ENCODE measurements around the gene HPN. TPM values are rescaled to one million over a fixed set of nuclear protein-coding genes. Genes with fewer than 3 reads are reported as not detected.

Gene HPN
- total and polyA plus RNA-seq, 2 of the 13 experiments (the other 11 are each of a cell fraction or from before 2014, with no cell fraction given): 46.7 to 261 TPM

GRCh38 chr19:35039881-35040825 is 1.4 kb upstream of the HPN start (continued):
- 0 out of 2 replicates have a peak, but pooled peaks have one; percentile 27 for TF ChIP-seq MTERF4 (CRISPR knock-in tag; IDR thresholded peaks at IDR 0.05)
- TF ChIP-seq RXRB (CRISPR knock-in tag; IDR thresholded peaks at IDR 0.05; ENCODE audit: borderline replicate concordance): peak; percentile 80
- peak; percentile 8; the same call in 1 of the 2 replicates for TF ChIP-seq ZNF790 (CRISPR knock-in tag; IDR thresholded peaks at IDR 0.05; ENCODE audit: borderline replicate concordance)
- TF ChIP-seq ZBTB33 (CRISPR knock-in tag; IDR thresholded peaks at IDR 0.05): peak; percentile 88
- TF ChIP-seq ZNF33A (CRISPR knock-in tag; IDR thresholded peaks at IDR 0.05; ENCODE audit: borderline replicate concordance): no peak
- no peak for TF ChIP-seq CEBPZ (IDR thresholded peaks at IDR 0.05; ENCODE audit: low read length)
- TF ChIP-seq ZNF549 (CRISPR knock-in tag; IDR thresholded peaks at IDR 0.05): no peak
- TF ChIP-seq ZNF781 (CRISPR knock-in tag; IDR thresholded peaks at IDR 0.05; ENCODE audit: borderline replicate concordance, not compliant biosample characterization): peak; percentile 18
- TF ChIP-seq ZFP41 (CRISPR knock-in tag; IDR thresholded peaks at IDR 0.05; ENCODE audit: borderline replicate concordance): no peak
- TF ChIP-seq POGZ (CRISPR knock-in tag; IDR thresholded peaks at IDR 0.05): no peak
- TF ChIP-seq HOXA5 (CRISPR knock-in tag; IDR thresholded peaks at IDR 0.05): no peak
- no peak for TF ChIP-seq SIN3A (IDR thresholded peaks at IDR 0.05; ENCODE audit: borderline replicate concordance, low read depth, low read length)
- no peak for TF ChIP-seq ZNF687 (CRISPR knock-in tag; IDR thresholded peaks at IDR 0.05)
- peak; percentile 41 for TF ChIP-seq GABPB1 (CRISPR knock-in tag; IDR thresholded peaks at IDR 0.05)
- TF ChIP-seq GATAD2A (CRISPR knock-in tag; IDR thresholded peaks at IDR 0.05): peak; percentile 60
- no peak for TF ChIP-seq RFX1 (IDR thresholded peaks at IDR 0.05)
- 0 out of 2 replicates have a peak, but pooled peaks have one; percentile 9 for TF ChIP-seq TFAP4 (IDR thresholded peaks at IDR 0.05; ENCODE audit: borderline replicate concordance, low read depth)
